SIG-M5 (cell line): ENCODE data around the gene PLXNC1.

Experiments
- DNase-seq: peaks from one replicate; lab custom pipeline; 2025; lab: John Stamatoyannopoulos, UW

PLXNC1 gene

DNA sequence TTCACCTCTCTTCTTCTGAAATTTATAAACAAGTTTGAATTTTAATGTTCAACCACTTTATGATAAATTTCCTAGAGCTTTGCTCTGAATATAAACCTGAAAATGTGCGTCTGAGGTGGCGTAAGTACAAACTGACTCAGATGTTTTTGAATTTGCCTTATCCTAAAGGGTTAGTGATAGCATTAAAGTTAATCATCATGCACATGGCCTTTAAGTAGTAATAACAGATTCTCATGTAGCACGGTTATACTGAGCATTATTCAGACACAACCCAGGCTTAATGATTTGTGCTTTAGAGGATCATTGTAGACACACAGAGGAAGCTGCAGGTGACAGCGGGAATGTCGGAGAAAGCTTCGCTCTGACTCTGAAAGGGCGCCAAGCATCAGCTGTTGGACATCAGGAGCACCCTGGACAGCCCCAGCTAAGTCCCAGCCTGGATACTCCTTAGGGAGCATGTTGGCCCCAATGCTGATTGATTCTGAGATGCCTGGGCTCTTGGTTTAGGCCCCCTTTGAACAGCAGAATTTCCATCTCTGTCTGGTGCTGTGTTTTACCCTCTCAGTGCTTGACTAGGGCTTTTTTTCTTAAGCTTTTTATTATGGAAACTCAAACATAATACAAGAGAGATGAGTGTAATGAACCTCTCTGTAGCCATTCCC, 91.1 kb downstream of the PLXNC1 start:
- DNase-seq = no peak

DNA sequence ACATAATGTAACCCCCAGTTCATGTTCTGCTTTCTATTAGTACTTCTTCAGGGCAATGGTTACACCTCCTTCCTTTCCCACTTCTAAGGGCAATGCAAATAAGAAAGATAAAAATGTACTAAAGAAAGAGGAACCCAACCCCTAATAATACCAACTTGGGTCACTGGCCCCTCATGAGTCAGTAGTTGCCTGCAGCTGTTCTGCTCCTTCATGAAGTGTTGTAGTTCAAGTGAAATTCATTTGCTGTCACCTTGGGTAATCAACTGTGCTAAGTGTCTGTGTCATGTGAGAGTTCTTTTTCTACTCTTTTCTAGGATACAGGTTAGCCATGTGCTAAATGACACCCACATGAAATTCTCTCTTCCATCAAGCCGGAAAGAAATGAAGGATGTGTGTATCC, 91.8 kb downstream of the PLXNC1 start:
- DNase-seq = peak; percentile 96

DNA sequence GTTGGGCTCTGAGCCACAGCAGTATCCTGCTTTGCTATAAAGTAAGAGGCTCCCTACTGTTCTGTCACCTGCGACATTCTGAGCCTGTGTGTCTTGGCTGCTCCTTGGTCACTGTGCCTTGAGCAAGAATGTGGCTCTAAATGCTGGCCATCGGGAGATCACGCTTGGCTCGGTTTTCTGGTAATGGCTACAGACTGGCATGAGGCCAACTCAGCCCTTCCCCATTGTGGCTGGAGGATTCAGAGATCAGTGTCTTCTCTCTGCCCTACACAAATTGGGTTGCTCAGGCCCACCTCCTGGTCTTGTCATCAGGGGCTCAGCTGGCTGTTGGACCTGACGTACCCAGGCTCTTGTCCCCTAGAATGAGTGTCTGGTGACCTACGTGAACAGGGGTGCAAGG, 94.5 kb downstream of the PLXNC1 start:
- no peak for DNase-seq

DNA sequence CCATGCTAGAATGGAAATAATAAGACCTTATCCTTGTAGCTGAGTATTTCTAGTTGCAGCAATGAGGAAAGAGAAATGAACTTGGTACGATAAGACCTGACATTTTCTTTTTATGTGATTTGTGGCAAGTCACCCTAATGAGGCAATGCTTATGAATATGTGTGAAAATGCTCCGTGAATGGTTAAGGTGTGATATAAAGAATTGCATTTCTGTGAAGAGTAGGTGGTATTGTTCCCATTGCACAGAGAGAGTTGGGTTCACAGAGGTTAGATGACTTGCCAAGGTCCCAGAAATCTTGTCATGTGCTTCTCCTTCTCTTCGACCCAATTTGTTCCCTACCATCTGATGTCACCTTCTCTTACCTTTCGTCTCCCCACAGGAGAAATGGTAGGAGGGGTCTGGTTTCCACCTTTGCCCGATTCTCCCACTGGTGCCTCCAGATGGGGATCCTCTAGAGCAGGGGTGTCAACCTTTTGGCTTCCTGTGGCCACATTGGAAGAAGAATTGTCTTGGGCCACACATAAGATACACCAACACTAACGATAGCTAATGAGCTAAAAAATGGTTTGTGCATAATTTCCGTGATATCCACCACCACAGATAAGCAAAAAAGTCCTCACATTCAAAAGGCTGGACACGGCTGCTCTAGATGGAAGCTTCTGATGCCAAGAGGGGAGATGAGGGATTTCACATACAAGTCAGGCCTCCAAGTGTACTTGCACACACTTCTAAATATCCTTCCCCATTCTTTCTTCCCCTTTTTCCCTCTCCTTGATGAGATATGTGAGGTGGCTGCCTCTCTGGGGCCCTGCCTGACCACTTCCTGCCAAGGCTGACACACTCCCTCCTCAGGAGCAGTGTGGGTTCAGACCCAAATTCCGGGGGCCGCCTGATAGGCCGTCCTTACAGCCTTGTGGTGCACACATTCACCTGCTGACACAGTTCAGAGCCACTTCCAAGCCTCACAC, 96.1 kb downstream of the PLXNC1 start:
- DNase-seq = peak; percentile 93

DNA sequence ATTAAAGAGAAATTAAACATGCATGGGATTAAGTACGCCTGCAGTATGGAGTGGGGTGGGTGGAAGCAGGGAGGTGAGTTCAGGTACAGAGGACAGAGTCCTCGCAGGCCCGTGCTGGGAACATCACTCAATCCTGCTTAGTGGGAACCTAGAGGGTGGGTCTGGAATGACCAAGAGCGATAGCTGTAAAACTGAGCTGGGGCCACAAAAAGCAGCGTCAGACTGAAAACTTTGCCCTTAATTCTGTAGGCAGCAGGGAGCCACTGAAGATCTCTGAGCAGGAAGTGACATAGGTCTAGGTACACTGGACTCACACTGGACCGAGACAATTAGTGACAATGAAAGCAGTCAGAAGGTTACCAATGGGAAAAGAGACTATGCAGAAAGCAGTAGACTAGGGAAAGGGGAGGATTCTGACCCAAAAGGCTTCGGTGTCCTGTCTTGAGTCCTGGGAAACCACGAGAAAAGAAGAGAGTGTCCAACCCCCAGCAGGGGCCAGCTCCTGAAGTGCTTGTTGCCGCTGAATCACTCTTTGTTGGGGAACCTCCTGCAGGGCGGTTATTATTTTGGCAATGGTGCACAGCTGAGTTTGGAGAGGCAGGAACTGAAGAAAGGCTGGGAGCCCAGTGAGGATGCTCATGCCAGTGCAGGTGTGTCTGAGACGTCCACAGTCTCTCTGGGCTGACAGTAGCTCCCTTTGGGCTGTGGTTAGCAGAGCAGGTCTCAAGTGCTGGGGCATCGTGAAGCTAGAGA, 97.4 kb downstream of the PLXNC1 start:
- no peak for DNase-seq

DNA sequence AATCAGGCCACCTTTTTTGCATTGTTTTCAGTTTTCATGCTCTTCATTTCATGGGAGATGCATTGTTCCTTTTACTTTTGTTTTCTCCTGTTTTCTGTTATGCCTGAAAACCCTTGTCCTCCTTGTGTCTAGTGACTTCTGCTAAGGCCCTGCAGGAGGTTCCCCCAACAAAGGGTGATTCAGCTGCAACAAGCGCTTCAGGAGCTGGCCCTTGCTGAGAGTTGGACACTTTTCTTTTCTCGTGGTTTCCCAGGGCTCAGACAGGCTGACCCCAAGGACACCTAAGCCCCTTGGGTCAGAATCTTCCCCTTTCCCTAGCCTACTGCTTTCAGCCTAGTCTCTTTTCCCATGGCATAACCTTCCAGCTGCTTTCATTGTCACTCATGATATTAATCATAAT, 98.9 kb downstream of the PLXNC1 start:
- no peak for DNase-seq

DNA sequence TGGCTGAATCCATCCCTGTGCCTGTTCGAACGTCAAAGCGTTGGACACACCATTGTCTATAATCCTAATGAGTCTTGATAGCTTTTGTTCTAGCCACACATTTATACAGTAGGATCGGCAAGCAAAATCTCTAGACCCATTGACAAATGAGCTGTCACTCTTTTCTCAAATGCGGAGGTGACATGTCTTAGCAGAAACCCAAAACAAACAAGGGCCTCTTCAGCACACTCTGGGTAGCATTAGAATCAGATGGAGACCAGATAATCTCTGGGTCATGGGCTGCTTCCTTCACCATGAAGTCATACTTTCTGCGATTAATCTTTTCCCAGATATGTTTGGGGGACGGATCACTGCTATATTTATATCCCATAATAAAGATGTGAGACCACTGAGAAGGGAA, 100.2 kb downstream of the PLXNC1 start:
- no peak for DNase-seq

DNA sequence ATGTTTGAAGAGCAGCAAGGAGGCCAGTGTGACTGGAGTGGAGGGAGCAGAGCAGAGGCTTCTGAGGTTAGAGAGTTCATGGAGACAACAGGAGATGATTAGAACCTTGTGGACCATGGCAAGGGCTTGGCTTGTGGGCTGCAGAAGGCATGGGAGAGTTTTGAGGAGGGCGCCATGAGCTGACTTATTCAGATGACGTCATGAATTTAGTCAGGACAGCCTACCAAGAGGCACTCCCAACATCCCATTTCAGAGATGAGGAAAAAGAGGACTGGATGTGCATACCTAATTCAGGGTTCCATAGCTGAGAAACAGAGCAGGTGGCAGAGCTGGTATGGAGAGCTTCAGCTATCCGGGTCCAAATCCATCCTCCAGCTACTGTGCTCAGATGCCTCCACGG, 101.8 kb downstream of the PLXNC1 start:
- no peak for DNase-seq

DNA sequence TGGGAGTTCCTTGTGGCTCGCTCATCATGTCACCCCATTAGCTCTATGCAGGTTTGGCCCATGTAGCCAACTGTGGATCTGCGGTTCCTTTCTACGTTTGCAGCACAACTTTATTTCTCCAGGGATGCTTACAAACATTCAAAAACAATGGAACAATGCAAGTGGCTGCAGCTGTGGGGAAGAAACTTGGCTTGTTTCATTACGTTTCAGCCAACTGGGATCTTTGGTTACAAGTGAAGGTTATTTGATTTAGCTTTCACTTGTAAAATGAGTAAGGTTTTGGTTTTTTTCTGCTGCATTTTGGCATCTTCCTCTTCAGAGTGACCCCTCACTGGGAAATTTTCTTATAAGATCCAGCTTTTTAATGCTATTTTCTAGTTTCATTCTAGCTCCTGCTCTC, 105.9 kb downstream of the PLXNC1 start:
- no peak for DNase-seq

DNA sequence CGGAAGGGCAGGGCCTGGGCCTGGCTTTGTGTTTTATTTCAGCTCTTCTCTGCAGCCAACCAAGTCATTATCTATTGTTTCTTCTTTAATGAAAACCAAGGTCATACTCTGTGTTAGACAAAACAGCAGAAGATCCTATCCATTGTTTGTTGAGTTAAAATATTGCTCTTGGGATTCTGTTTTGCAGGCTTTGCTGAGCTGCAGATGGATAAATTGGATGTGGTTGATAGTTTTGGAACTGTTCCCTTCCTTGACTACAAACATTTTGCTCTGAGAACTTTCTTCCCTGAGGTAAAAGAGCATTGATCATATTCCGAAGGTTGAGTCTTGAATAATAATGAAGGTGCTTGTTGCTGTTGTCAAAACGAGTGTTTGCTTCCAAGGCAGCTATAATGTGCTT, 106.6 kb downstream of the PLXNC1 start:
- DNase-seq = no peak

DNA sequence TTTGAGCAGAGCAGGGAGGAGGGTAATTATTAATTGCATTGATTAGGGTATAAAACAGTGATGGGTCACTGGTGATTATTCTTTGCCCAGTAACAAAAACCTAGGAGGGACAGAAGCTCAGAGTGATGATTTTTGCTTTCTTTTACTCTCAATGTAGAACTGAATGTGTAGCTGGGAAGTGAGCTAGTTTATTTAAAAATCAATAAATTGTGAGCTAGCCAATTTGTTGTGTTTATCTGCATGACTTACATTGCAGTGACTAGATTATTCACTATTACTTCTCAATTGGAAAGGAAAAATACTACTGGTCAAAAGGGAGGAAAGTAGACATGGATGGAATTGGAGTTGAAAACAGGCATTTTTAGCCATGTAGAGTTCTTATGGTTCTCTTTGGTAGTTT, 107.1 kb downstream of the PLXNC1 start:
- no peak for DNase-seq

DNA sequence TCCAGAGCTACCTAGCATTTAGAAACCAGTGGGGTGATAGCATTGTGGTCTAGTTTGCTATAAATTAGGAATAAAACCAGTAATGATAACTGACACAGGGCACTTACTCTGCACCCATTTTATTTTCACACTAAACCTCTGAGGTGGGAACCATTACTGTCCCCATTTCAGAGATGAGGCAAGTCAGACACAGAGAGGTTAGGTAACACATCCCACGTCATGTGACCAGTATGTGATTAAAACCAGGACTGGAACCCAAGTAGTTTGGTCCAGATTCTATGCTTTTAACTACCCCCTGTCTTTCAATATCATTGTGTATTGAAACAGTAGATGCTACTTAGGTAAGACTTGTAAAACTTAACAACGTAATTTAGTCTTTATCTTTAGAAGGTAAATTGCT, 110.2 kb downstream of the PLXNC1 start:
- no peak for DNase-seq

DNA sequence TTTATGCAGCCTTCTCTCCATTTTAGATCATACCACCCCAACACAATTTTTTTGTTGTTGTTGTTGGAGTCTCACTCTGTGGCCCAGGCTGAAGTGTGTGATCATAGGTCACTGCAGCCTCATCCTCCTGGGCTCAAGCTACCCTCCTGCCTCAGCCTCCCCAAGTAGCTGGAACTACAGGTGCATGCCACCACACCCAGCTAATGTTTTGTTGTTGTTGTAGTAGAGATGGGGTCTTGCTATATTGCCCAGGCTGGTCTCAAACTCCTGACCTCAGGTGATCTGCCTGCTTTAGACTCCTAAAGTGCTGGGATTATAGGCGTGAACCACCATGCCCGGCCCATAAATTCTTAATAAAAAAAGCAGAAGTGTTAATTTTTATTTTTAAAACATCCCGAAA, 111.6 kb downstream of the PLXNC1 start:
- DNase-seq = no peak

DNA sequence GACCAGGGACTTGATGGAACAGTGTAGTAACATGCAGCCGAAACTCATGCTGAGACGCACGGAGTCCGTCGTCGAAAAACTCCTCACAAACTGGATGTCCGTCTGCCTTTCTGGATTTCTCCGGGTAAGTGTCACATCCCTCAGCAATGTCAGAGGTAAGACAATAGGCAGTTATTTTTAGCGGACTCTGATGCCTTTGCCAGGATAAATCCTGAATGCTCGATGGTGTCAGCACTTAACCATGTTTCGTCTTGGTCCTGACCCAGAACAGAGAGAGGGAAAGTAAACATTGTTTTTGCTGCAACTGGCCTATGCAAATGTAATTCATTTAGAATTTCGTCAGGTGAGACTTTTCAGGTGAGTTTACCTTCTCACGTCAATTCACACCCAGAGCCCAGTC, 112.3 kb downstream of the PLXNC1 start:
- no peak for DNase-seq

DNA sequence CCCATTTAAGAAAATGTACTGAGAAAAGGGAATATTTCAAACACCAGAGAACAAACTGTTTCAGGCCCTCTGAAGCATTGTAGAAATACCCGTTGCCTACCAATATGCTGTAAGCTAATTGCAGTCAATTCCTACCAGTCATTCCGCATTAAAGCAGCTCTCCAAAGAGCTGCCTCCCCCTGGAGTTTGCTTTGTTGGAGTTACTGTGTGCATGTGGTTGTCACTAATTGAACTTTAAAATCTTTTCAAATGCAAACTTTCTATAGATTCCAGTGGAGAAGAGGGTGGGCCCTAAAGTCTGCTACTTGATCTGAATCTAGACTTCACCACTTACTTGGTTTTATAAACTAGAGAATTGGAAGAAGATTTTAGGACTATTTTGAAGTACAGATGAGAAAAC, 112.7 kb downstream of the PLXNC1 start:
- no peak for DNase-seq

DNA sequence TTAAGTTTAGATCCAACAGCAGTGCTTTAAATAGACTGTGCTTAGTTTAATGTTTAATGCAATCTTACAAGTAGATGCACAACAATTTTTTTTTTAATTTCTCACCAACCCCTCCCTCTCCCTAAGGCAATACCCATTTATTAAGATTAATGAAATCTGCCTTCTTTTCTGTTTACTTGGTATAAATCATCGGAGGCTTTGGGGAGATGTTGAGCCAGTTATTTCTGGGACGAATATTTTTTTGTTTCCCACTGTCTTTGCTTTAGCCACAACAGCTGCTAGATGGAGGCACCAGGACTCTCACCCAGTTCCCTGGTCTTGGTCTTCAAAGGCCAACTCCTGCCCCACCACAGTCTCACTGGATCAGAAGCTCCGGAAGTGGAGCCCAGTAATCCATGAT, 113.4 kb downstream of the PLXNC1 start:
- DNase-seq = no peak

DNA sequence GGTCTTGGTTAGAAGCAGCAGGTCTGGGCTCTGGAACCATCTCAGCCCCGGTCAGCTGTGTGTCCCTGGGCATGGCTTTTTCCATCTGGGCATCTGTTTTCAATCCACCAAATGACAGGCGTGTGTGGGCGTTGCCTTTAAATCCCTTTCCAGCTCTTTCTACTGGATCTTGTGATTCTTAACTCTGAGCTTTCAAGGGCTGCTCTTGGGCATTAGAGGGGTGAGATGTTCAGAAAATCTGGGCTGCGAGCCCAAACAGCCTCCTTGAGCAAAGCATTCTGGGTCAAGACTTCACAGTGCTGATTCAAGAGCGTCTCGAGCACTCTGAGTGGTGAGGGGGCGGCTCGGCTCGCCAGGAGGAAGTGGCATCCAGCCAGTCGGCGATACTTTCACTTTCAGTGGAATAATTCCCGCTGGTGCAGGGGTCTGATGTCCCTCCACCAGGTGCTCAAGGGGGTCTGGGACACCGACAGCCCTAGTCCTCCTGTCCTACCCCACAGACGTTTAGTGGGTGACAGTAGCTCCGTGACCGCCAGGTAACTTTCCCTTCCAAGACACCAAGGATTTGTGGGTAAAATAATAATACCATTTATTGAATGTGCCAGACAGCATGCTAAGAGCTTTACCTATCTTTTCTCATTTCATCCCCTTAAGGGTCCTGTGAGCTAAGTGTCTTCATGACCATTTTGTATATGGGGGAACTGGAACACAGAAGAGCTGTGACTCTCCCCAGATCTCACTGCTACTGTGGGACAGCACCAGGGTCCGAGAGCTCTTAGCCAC, 114.0 kb downstream of the PLXNC1 start:
- DNase-seq = peak; percentile 22

DNA sequence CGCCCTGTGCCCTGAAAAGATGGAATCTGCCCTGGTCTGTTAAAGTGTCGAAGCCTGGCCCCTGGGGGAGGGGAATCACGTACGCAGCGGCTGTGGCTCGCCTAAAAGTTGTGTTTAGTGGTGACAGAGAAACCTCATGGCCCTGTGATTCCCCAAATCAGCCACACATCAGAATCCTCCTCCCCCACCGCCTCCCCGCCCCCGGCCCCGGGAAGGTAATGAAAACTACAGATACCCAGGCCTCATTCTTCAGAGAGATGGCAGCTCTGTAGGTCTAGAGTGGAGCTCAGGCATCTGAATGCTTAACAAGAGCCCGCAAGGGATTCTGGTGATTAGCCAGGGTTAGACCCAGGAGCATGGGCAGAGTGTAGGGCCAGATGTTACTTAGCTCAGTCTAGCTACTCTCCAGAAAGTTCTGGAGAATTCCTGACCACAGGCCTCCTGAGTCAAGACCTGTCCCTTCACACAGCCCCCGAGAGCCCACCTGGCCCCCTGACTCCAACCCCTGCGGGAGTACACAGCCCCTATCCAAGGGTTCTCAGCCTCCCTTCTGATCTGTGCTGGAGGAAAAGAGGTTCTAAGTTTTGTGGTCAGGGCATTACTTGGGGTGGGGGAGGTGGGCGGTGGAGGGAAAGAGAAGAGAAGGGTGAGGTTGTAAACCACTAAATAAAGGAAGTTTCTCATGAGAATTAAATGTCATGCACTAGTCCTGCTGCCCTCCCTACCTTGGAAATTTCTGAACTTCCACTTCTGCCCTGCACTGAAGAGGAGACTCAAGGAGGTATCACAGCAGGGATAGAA, 114.8 kb downstream of the PLXNC1 start:
- peak; percentile 35 for DNase-seq

DNA sequence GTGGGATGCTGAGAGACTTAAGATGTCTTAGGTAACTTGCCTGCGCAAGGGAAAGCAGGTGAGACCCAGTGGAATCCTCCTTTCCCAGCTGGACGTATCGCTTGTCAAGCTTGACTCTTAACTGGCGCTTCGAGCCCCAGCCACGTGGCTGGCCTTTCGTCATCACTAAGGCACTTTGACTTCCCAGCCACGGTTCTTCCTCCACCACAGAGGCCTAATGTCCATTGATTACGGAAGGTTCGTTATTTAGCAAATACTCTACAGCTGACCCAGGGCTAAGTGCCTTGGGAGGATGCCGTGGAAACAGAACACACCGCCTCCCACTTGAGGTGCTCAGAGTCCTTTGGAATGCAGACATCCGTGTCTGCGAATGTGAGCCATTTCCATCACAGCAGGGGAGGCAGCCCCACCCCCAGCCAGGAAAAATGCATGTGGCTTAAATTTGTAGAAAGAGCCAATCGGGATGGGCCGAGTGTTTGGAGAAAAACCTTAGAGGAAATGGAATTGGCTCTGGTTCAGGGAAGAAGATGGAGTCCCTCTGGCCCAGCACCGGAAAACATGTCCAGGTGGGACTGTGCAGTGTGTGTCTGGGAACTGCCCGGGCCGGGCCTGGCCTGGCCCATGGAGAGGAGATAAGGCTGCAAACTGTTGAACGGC, 115.7 kb downstream of the PLXNC1 start:
- no peak for DNase-seq

DNA sequence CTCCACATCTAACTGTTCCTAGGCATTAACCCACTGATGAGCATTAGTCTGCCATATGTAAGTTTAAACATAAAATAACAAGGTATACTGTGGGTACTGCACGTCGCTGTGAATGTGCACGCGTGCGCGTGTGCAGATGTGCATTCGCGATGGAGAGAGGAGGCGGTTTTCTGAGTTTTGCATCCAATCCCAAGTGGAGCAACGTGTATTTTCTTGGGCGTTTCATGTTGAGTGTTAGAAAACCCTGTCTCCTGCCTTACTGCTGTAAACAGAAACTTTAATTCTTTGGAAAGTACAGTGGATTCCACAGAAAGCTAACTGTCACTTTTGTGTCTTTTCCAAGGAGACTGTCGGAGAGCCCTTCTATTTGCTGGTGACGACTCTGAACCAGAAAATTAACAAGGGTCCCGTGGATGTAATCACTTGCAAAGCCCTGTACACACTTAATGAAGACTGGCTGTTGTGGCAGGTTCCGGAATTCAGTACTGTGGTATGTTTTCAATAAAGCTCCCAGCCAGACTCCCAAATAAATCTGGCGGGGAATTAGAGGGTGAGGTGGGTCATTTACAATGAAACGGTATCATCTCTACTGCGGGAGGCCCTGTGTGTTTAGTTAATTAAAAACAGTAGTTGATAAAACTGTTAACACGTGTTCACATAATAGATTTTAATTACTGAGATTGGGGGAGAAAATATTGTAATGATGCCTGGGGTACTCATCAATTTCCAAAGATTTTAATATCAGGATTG, 116.5 kb downstream of the PLXNC1 start:
- DNase-seq = no peak
